ENCODE measurements around the gene GLRA1.
"Not testable (repeated sequence)": the region's sequence is repeated elsewhere in the genome, so short reads cannot be mapped to it uniquely, and the experiment has no call there.

The GLRA1 gene

GRCh38 chr5:151892393-151892792 is 32.3 kb downstream of the GLRA1 start:
- no peak overlapping the region for H3K4me3 ChIP-seq (ENCODE audit: low read length)
- DNase-seq (ENCODE audit: low read depth, low spot score): no peak

GRCh38 chr5:151890299-151890698 is 34.4 kb downstream of the GLRA1 start:
- H3K4me3 ChIP-seq (ENCODE audit: low read length): no peak overlapping the region
- no peak for DNase-seq (ENCODE audit: low read depth, low spot score)

GRCh38 chr5:151889614-151890013 is 35.0 kb downstream of the GLRA1 start:
- H3K4me3 ChIP-seq (ENCODE audit: low read length): no peak overlapping the region
- DNase-seq (ENCODE audit: low read depth, low spot score): no peak

GRCh38 chr5:151886546-151887275 is 37.9 kb downstream of the GLRA1 start:
- no peak overlapping the region for H3K4me3 ChIP-seq (ENCODE audit: low read length)
- no peak for DNase-seq (ENCODE audit: low read depth, low spot score)

- no peak for DNase-seq (ENCODE audit: low read depth, low spot score)
- no peak overlapping the region for H3K4me3 ChIP-seq (ENCODE audit: low read length)
Measured at GRCh38 chr5:151885138-151885908, 39.3 kb downstream of the GLRA1 start.

GRCh38 chr5:151881621-151882225 is 42.9 kb downstream of the GLRA1 start:
- no peak overlapping the region for H3K4me3 ChIP-seq (ENCODE audit: low read length)
- DNase-seq (ENCODE audit: low read depth, low spot score): no peak

- no peak for DNase-seq (ENCODE audit: low read depth, low spot score)
- H3K4me3 ChIP-seq (ENCODE audit: low read length): no peak overlapping the region
Measured at GRCh38 chr5:151880324-151880723, 44.3 kb downstream of the GLRA1 start.

GRCh38 chr5:151873701-151874100 is 51.0 kb downstream of the GLRA1 start:
- H3K4me3 ChIP-seq (ENCODE audit: low read length): no peak overlapping the region
- no peak for DNase-seq (ENCODE audit: low read depth, low spot score)

- H3K4me3 ChIP-seq (ENCODE audit: low read length): no peak overlapping the region
- no peak for DNase-seq (ENCODE audit: low read depth, low spot score)
Measured at GRCh38 chr5:151872701-151873100, 52.0 kb downstream of the GLRA1 start.

- no peak overlapping the region for H3K4me3 ChIP-seq (ENCODE audit: low read length)
- no peak for DNase-seq (ENCODE audit: low read depth, low spot score)
Measured at GRCh38 chr5:151870820-151871219, 53.8 kb downstream of the GLRA1 start.

- DNase-seq (ENCODE audit: low read depth, low spot score): no peak
- H3K4me3 ChIP-seq (ENCODE audit: low read length): no peak overlapping the region
Measured at GRCh38 chr5:151870271-151870670, 54.4 kb downstream of the GLRA1 start.

- H3K4me3 ChIP-seq (ENCODE audit: low read length): no peak overlapping the region
- no peak for DNase-seq (ENCODE audit: low read depth, low spot score)
Measured at GRCh38 chr5:151869843-151870242, 54.8 kb downstream of the GLRA1 start.

GRCh38 chr5:151868451-151868850 is 56.2 kb downstream of the GLRA1 start:
- peak; percentile 15 for DNase-seq (ENCODE audit: low read depth, low spot score)

GRCh38 chr5:151864061-151864748 is 60.4 kb downstream of the GLRA1 start:
- no peak for DNase-seq (ENCODE audit: low read depth, low spot score)
- H3K4me3 ChIP-seq (ENCODE audit: low read length): no peak overlapping the region

More at GRCh38 chr5:151868451-151868850, 56.2 kb downstream of the GLRA1 start:
- no peak overlapping the region for H3K4me3 ChIP-seq (ENCODE audit: low read length)

GRCh38 chr5:151863566-151863965 is 61.1 kb downstream of the GLRA1 start:
- no peak for DNase-seq (ENCODE audit: low read depth, low spot score)
- H3K4me3 ChIP-seq (ENCODE audit: low read length): no peak overlapping the region

GRCh38 chr5:151862811-151863472 is 61.7 kb downstream of the GLRA1 start:
- DNase-seq (ENCODE audit: low read depth, low spot score): no peak
- no peak overlapping the region for H3K4me3 ChIP-seq (ENCODE audit: low read length)

- DNase-seq (ENCODE audit: low read depth, low spot score); H3K4me3 ChIP-seq (ENCODE audit: low read length): not testable (repeated sequence)
Measured at GRCh38 chr5:151860867-151861266, 63.8 kb downstream of the GLRA1 start.

- no peak overlapping the region for H3K4me3 ChIP-seq (ENCODE audit: low read length)
Measured at GRCh38 chr5:151856861-151857260, 67.8 kb downstream of the GLRA1 start.

GRCh38 chr5:151855701-151856100 is 69.0 kb downstream of the GLRA1 start:
- H3K4me3 ChIP-seq (ENCODE audit: low read length): no peak overlapping the region
- DNase-seq (ENCODE audit: low read depth, low spot score): no peak

More at GRCh38 chr5:151856861-151857260, 67.8 kb downstream of the GLRA1 start:
- no peak for DNase-seq (ENCODE audit: low read depth, low spot score)

Measured in Jurkat, Clone E6-1 (cell line).